ENCODE measurements around the gene POTEJ. TPM values are rescaled to one million over a fixed set of nuclear protein-coding genes. Genes with fewer than 3 reads are reported as not detected.
"Not testable (repeated sequence)": the region's sequence is repeated elsewhere in the genome, so short reads cannot be mapped to it uniquely, and the experiment has no call there.

POTEJ gene
- total RNA-seq, 1 experiment from 2014 or later = not detected

- H3K36me3 Mint-ChIP-seq (ENCODE audit: insufficient read depth, unreplicated experiment); BruUV-seq (replicated peaks); POLR2A ChIA-PET; H3K36me3 ChIP-seq (ENCODE audit: control insufficient read depth, insufficient read depth, low read length); H3K4me1 Mint-ChIP-seq (ENCODE audit: low read depth, unreplicated experiment); H3K27me3 Mint-ChIP-seq (ENCODE audit: insufficient read depth, unreplicated experiment); H3K27me3 ChIP-seq (replicated peaks; ENCODE audit: control insufficient read depth, insufficient read depth, low read length); DNase-seq; H3K4me3 Mint-ChIP-seq (ENCODE audit: unreplicated experiment); intact Hi-C loops (cut with micrococcal nuclease; ENCODE audit: unreplicated experiment); H3K9me3 Mint-ChIP-seq (ENCODE audit: unreplicated experiment); H3K4me3 ChIP-seq (ENCODE audit: low read depth, low read length); H3K4me1 ChIP-seq; CTCF ChIA-PET; H3K9me3 ChIP-seq; H3K27ac Mint-ChIP-seq (ENCODE audit: unreplicated experiment): not testable (repeated sequence)
Measured at GRCh38 chr2:130581491-130581890, 29.7 kb upstream of the POTEJ start.

- CTCF ChIA-PET; H3K4me3 ChIP-seq (ENCODE audit: low read depth, low read length); intact Hi-C loops (cut with micrococcal nuclease; ENCODE audit: unreplicated experiment); BruUV-seq (replicated peaks); H3K27ac Mint-ChIP-seq (ENCODE audit: unreplicated experiment); POLR2A ChIA-PET; H3K27me3 Mint-ChIP-seq (ENCODE audit: insufficient read depth, unreplicated experiment); H3K4me1 ChIP-seq; H3K27me3 ChIP-seq (replicated peaks; ENCODE audit: control insufficient read depth, insufficient read depth, low read length); H3K36me3 Mint-ChIP-seq (ENCODE audit: insufficient read depth, unreplicated experiment); H3K4me3 Mint-ChIP-seq (ENCODE audit: unreplicated experiment); H3K4me1 Mint-ChIP-seq (ENCODE audit: low read depth, unreplicated experiment); DNase-seq; H3K9me3 ChIP-seq; H3K36me3 ChIP-seq (ENCODE audit: control insufficient read depth, insufficient read depth, low read length); H3K9me3 Mint-ChIP-seq (ENCODE audit: unreplicated experiment): not testable (repeated sequence)
Measured at GRCh38 chr2:130582970-130583369, 28.3 kb upstream of the POTEJ start.

- H3K4me1 ChIP-seq; H3K9me3 Mint-ChIP-seq (ENCODE audit: unreplicated experiment); H3K27me3 ChIP-seq (replicated peaks; ENCODE audit: control insufficient read depth, insufficient read depth, low read length); H3K4me1 Mint-ChIP-seq (ENCODE audit: low read depth, unreplicated experiment); H3K9me3 ChIP-seq; H3K4me3 Mint-ChIP-seq (ENCODE audit: unreplicated experiment); intact Hi-C loops (cut with micrococcal nuclease; ENCODE audit: unreplicated experiment); H3K27me3 Mint-ChIP-seq (ENCODE audit: insufficient read depth, unreplicated experiment); H3K27ac Mint-ChIP-seq (ENCODE audit: unreplicated experiment); CTCF ChIA-PET; H3K4me3 ChIP-seq (ENCODE audit: low read depth, low read length); H3K36me3 ChIP-seq (ENCODE audit: control insufficient read depth, insufficient read depth, low read length); BruUV-seq (replicated peaks); H3K36me3 Mint-ChIP-seq (ENCODE audit: insufficient read depth, unreplicated experiment); POLR2A ChIA-PET: not testable (repeated sequence)
- DNase-seq = peak; percentile 28 to 54
Measured at GRCh38 chr2:130583582-130583981, 27.7 kb upstream of the POTEJ start.

- H3K9me3 ChIP-seq; H3K27me3 Mint-ChIP-seq (ENCODE audit: insufficient read depth, unreplicated experiment); H3K36me3 ChIP-seq (ENCODE audit: control insufficient read depth, insufficient read depth, low read length); BruUV-seq (replicated peaks); H3K4me1 Mint-ChIP-seq (ENCODE audit: low read depth, unreplicated experiment); H3K4me1 ChIP-seq; DNase-seq; H3K27me3 ChIP-seq (replicated peaks; ENCODE audit: control insufficient read depth, insufficient read depth, low read length); POLR2A ChIA-PET; H3K9me3 Mint-ChIP-seq (ENCODE audit: unreplicated experiment); CTCF ChIA-PET; intact Hi-C loops (cut with micrococcal nuclease; ENCODE audit: unreplicated experiment); H3K27ac Mint-ChIP-seq (ENCODE audit: unreplicated experiment); H3K36me3 Mint-ChIP-seq (ENCODE audit: insufficient read depth, unreplicated experiment); H3K4me3 Mint-ChIP-seq (ENCODE audit: unreplicated experiment); H3K4me3 ChIP-seq (ENCODE audit: low read depth, low read length): not testable (repeated sequence)
Measured at GRCh38 chr2:130584726-130585125, 26.5 kb upstream of the POTEJ start.

GRCh38 chr2:130588688-130589458 lies 22.4 kb upstream of the POTEJ start:
- CTCF ChIA-PET; H3K36me3 ChIP-seq (ENCODE audit: control insufficient read depth, insufficient read depth, low read length); H3K27ac Mint-ChIP-seq (ENCODE audit: unreplicated experiment); H3K4me3 Mint-ChIP-seq (ENCODE audit: unreplicated experiment); H3K9me3 Mint-ChIP-seq (ENCODE audit: unreplicated experiment); H3K4me1 Mint-ChIP-seq (ENCODE audit: low read depth, unreplicated experiment); H3K9me3 ChIP-seq; DNase-seq; H3K4me3 ChIP-seq (ENCODE audit: low read depth, low read length); POLR2A ChIA-PET; H3K36me3 Mint-ChIP-seq (ENCODE audit: insufficient read depth, unreplicated experiment); H3K4me1 ChIP-seq; BruUV-seq (replicated peaks); intact Hi-C loops (cut with micrococcal nuclease; ENCODE audit: unreplicated experiment); H3K27me3 ChIP-seq (replicated peaks; ENCODE audit: control insufficient read depth, insufficient read depth, low read length); H3K27me3 Mint-ChIP-seq (ENCODE audit: insufficient read depth, unreplicated experiment): not testable (repeated sequence)

GRCh38 chr2:130590170-130590841 lies 20.9 kb upstream of the POTEJ start:
- POLR2A ChIA-PET; H3K9me3 Mint-ChIP-seq (ENCODE audit: unreplicated experiment); H3K4me1 ChIP-seq; H3K27ac Mint-ChIP-seq (ENCODE audit: unreplicated experiment); H3K36me3 ChIP-seq (ENCODE audit: control insufficient read depth, insufficient read depth, low read length); H3K36me3 Mint-ChIP-seq (ENCODE audit: insufficient read depth, unreplicated experiment); H3K4me3 ChIP-seq (ENCODE audit: low read depth, low read length); H3K4me3 Mint-ChIP-seq (ENCODE audit: unreplicated experiment); H3K27me3 Mint-ChIP-seq (ENCODE audit: insufficient read depth, unreplicated experiment); intact Hi-C loops (cut with micrococcal nuclease; ENCODE audit: unreplicated experiment); DNase-seq; CTCF ChIA-PET; H3K9me3 ChIP-seq; H3K4me1 Mint-ChIP-seq (ENCODE audit: low read depth, unreplicated experiment); H3K27me3 ChIP-seq (replicated peaks; ENCODE audit: control insufficient read depth, insufficient read depth, low read length); BruUV-seq (replicated peaks): not testable (repeated sequence)

- H3K27me3 ChIP-seq (replicated peaks; ENCODE audit: control insufficient read depth, insufficient read depth, low read length); H3K36me3 ChIP-seq (ENCODE audit: control insufficient read depth, insufficient read depth, low read length); H3K27ac Mint-ChIP-seq (ENCODE audit: unreplicated experiment); intact Hi-C loops (cut with micrococcal nuclease; ENCODE audit: unreplicated experiment); DNase-seq; H3K4me3 ChIP-seq (ENCODE audit: low read depth, low read length); POLR2A ChIA-PET; BruUV-seq (replicated peaks); H3K4me1 Mint-ChIP-seq (ENCODE audit: low read depth, unreplicated experiment); CTCF ChIA-PET; H3K4me3 Mint-ChIP-seq (ENCODE audit: unreplicated experiment); H3K36me3 Mint-ChIP-seq (ENCODE audit: insufficient read depth, unreplicated experiment); H3K9me3 ChIP-seq; H3K4me1 ChIP-seq; H3K9me3 Mint-ChIP-seq (ENCODE audit: unreplicated experiment); H3K27me3 Mint-ChIP-seq (ENCODE audit: insufficient read depth, unreplicated experiment): not testable (repeated sequence)
Measured at GRCh38 chr2:130590842-130591359, 20.3 kb upstream of the POTEJ start.

All from Caco-2 (cell line).